ENCODE measurements around the gene MTNR1A.

Gene MTNR1A

DNA sequence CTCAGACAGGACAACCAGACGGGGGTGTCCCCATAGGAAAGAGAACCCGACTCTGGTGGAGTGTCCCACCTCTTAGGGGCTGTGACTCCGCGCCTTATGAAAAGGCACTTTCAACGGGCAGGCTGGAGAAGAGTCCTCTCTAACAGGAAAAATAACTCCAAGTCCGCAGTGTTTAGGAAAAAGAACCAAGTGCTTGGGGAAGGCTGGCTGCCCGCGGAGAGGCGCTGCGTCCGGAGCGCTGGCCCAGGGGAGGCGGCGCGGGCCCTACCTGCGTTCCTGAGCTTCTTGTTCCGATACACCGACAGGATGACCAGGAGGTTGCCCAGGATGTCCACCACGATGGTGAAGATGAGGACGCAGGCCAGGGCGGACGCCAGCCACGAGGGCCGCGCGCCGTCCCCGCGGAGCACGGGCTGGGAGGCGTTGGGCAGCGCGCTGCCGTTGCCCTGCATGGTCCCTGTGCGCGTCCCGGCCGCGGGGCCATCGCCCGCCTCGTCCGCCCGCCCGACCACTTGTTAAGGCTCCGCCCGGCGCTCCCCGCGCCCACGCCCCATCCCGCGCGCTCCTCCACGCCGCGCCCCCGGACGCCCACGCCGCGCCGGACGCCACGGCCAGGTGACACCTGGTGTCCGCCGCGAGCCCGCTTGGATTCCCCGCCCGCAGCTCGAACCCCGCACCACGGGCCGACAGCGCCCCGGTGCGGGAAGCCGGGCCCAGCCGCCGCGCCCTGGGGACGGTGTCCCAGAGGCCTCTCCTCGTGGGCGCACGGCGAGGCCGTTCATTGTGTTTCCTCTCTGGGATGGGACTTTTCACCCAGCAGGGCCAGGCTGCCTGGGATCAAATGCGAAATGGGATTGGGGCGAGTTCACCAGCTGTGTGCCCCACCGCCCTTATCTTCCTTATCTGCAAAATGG, at the start of gene MTNR1A:
MTNR1A (minus strand) TSS at position 654 of the 914 bp plus-strand sequence; CDS start at position 452, 202 bp downstream.
- DNase-seq = no peak

DNA sequence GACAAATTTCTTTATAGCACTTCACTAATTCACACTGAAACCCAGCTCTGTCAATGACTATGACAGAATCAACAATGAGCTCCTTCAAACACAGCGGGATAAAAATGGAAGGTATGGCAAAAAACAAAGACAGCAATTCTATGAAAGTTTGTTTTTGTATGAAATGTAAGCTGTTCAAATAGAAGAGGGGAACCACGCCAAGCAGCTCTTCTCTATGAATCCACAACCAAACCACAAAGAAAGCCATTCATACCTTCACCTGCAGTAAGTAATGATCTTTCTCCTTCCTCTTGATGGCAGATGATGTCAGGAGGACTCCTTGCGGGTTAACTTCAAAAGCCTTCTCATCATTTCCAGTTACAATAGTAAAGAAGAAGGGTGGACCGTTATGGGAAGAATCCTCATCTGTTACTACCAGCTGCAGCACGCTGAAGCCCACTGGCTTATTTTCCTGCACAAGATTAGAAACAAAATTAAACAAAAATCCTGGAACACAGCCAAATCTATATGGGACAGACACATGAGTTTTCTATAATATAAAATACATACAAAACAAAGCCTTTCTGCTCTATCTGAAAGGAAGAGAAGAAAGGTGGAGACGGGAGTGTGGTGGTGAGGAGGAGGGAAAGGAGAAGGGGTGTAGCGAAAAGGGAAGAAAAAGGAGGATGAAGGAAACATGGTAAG, 48.9 kb upstream of the MTNR1A start:
- DNase-seq = no peak

- no peak for DNase-seq
Observed at GRCh38 chr4:186602978-186603377, 47.6 kb upstream of the MTNR1A start.

GRCh38 chr4:186599483-186599882, 44.1 kb upstream of the MTNR1A start:
- DNase-seq = no peak

DNA sequence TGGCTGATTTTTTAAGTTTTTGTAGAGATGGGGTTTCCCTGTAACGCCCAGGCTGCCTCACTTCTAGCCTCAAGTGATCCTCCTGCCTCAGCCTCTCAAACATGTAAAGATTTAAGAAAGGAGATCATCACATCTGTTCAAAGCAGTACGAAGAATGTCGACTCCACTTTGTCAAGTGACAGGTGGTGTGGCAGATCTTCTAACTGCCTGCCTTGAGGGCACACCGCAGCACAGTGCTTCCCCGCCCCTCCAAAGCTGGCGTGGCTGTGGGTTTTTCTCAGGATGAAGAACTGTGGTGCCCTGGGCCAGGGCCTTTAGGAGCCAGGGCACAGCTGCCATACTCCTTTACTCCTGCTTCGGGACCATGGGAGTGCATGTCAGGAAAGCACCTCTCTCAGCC, 43.3 kb upstream of the MTNR1A start:
- no peak for DNase-seq

DNA sequence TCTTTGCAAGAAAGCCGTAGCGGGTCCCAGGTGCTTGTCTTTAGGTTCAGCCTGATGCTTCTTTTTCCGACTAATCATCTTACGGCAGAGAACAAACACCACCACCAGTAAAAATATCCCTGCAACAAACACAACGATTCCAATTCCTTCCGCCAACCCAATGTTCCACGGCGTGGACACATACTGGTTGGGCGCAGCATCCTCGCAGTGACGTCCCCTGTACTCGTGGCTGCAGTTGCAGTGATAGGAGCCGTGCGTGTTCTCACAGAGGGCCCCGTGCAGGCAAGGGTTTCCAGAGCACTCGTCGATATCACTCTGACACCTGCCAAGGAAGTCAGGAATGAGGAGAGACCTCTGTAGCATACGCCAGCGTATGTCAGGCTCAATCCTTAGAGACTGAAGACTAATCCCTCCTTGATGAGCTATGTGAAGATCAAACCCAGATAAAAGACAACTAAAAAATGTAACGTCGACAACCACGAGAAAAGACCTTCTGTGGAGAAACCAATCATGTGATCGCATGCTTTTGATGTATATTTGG, 41.6 kb upstream of the MTNR1A start:
- no peak for DNase-seq

GRCh38 chr4:186596346-186596745, 41.0 kb upstream of the MTNR1A start:
- no peak for DNase-seq

DNA sequence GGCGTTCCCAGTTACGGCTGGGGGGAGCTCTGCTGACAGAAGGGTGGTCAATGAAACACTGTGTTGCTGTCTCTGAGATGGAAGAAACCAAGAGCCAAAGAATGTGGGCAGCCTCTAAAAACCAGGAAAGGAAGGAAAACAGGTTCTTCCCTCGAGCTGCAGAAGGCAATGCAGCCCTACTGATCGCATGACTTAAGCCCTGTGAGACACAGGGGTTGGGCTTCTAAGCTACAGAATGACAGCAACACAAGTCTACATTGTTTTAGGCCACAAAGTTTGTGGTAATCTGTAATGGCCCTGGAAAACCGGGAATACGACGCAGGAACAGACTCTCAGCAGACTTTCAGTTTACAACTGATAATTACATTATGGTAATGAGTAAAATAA, 38.2 kb upstream of the MTNR1A start:
- no peak for DNase-seq

GRCh38 chr4:186592966-186593586, 37.7 kb upstream of the MTNR1A start:
- no peak for DNase-seq

DNA sequence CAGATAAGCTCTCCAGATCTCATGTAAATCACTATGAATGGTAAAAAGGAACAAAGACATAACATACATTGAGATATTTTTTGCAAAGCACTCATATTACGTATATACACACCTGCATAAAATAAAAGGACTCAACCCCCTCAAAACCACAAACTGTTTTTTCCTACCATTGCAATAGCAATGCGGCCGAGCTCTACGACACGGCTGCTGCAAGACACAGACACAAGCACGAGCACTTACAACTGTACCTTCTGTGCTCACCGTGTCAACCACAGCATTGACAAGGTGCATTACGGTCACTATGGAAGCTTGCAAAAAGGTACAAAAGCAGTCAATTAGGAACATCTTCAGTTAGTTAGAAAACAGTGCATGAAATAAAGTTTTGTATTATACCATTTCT, 37.1 kb upstream of the MTNR1A start:
- DNase-seq = no peak

DNA sequence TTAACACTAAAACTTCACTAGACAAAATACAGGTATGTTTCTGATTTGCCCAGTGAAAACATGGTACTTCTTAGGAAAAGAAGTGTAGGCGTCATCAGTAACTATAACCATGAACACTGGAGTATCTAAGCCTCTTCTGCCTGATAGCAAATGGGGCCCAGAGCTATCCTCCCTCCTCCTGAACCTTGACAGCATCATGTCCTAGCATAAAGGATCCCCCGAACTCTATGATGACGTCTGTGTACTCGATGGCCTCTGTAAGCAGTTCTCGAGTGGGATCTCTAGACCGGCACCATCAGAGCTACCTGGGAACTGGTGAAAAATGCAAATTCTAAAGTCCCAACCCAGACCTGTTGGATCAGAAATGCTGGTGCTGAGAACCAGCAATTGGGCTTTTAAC, 36.3 kb upstream of the MTNR1A start:
- no peak for DNase-seq

GRCh38 chr4:186588503-186588902, 33.1 kb upstream of the MTNR1A start:
- DNase-seq = no peak

GRCh38 chr4:186587416-186588018, 32.1 kb upstream of the MTNR1A start:
- no peak for DNase-seq

- no peak for DNase-seq
Observed at GRCh38 chr4:186586205-186586604, 30.8 kb upstream of the MTNR1A start.

GRCh38 chr4:186584912-186585311, 29.5 kb upstream of the MTNR1A start:
- no peak for DNase-seq

DNA sequence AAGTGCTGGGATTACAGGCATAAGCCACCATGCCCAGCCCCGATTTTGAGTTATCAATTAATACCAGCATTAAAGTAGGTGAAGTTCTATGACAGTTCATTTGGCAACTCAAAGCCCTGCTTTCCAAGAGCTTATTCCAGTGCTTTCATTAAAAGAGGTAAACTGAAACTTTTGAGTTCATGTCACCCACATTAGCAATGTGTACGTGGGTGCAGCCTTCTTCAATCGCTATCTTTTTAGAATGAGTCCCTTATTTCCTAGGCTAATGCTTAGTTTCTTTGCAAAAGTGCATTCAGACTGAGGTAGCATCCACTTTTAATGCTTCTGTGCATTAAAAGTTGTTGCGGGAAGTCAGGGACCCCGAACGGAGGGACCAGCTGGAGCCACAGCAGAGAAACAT, 26.1 kb upstream of the MTNR1A start:
- DNase-seq = no peak

- DNase-seq = no peak
Observed at GRCh38 chr4:186580669-186581068, 25.3 kb upstream of the MTNR1A start.

- no peak for DNase-seq
Observed at GRCh38 chr4:186570193-186570996, 15.0 kb upstream of the MTNR1A start.

DNA sequence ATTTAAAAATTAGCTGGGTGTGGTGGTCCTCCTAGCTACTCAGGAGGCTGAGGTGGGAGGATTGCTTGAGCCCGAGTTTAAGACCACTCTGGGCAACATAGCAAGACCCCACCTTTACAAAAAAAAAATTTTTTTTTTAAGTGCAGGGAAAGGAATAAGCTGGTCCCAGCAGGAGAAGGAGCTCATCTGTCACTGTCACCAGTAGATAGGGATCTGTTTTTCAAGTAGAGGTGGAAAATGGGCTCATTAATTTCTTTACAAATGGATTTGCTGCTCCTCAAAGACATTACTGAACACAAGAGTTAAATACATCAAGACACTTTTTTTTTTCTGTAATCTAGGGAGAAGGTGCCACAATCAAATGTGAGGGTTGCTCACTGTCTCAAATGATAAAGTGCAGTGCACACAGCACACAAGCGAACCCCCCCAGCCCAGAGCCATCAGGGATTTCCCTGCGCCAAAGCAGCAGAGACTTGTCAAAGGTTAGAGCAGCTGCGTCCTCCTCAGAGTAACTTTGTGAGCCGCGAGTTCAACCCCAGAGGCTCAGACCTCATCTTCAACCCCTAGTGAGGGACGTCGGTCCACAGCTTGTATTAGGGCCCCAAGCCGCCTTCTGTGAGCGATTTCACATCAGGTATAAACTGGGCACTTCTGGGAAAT, 14.3 kb upstream of the MTNR1A start:
- no peak for DNase-seq

DNA sequence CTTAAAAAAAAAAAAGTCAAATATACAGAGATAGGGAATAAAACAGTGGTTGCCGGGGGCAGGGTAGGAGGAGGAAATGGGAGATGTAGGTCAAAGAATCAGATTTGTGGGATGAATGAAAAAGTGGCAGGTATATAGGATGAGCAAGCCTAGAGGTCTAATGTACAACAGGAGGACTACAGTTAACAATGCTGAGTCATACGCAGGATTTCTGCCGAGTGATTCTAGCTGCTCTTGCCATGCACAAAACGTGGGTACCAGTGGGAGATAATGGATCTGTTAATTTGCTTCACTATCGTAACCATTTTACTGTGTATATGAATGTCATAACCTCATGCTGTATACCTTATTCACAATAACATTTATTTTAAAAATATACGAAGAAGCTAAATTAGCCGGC, 10.7 kb upstream of the MTNR1A start:
- no peak for DNase-seq

GRCh38 chr4:186563761-186564160, 8.4 kb upstream of the MTNR1A start:
- DNase-seq = no peak

DNA sequence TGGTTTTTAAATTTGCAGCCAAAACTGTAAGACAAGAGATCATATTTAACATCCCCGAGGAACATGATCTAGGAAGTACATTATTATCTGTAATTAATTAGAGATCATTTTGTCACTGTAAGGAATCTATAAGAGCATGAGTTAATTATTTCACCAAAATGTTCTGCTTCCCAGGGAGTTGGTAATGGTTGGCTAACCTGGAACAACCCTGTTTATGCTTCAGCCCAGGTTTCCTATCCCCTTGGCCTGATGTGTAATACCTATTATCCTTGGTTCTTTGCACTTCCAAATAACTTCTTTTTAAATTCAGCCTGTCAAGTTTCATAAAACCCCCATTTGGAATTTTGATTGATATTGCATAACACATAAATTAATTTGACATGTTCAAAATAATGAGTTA, 6.4 kb upstream of the MTNR1A start:
- no peak for DNase-seq

All from bone marrow (tissue), 2 donors.